ENCODE results near the gene SFTPD. TPM values are rescaled to one million over a fixed set of nuclear protein-coding genes. Genes with fewer than 3 reads are reported as not detected.
A peak's percentile ranks its signal among the peaks of the same experiment; 100 is the strongest.

Gene SFTPD
- total and polyA plus RNA-seq, 3 donors from 2014 or later, result 0.92 to 1.5 (median 0.94) TPM

DNA sequence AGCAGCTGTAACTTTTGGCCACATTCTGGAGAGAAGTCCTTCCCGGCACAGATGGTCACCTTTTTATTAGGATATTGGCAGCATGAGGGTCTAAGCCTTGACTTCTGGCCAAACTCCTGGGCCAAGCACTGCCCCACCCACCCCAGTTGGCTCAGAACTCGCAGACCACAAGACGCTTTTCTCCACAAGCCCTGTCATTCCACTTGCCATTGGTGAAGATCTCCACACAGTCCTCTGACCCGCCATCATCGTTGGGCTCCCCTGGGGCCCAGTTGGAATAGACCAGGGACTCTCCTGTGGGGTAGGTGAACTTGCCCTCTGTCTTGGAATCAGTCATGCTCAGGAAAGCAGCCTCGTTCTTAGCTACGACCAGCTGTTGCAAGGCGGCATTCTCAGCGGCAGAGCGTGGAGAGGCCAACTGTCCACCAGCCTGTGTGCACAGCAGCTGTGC lies 11.2 kb downstream of the SFTPD start:
- Histone ChIP-seq H3K36me3 (ENCODE audit: low read depth, missing control alignments) (no peaks in the 10 kb centered on the region), H3K27me3 (no peaks in the 10 kb centered on the region), H3K4me1 (no peaks in the 10 kb centered on the region), H3K27ac (no peak overlapping the region), H3K9me3 (no peaks in the 10 kb centered on the region), H3K4me3 (no peak overlapping the region)
- WGBS, 2 donors, result 82 to 88% methylated on average over 9 to 10 of the region's 10 CpGs
- DNase-seq, result peak; percentile 9
- TF ChIP-seq, protein P1, sequence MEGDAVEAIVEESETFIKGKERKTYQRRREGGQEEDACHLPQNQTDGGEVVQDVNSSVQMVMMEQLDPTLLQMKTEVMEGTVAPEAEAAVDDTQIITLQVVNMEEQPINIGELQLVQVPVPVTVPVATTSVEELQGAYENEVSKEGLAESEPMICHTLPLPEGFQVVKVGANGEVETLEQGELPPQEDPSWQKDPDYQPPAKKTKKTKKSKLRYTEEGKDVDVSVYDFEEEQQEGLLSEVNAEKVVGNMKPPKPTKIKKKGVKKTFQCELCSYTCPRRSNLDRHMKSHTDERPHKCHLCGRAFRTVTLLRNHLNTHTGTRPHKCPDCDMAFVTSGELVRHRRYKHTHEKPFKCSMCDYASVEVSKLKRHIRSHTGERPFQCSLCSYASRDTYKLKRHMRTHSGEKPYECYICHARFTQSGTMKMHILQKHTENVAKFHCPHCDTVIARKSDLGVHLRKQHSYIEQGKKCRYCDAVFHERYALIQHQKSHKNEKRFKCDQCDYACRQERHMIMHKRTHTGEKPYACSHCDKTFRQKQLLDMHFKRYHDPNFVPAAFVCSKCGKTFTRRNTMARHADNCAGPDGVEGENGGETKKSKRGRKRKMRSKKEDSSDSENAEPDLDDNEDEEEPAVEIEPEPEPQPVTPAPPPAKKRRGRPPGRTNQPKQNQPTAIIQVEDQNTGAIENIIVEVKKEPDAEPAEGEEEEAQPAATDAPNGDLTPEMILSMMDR (IDR thresholded peaks at IDR 0.05), result no peak
- no peak for TF ChIP-seq POLR2A (IDR thresholded peaks at IDR 0.05)
- intact Hi-C loops (cut with DNase I; ENCODE audit: low total_unique reads), result no loop called here

DNA sequence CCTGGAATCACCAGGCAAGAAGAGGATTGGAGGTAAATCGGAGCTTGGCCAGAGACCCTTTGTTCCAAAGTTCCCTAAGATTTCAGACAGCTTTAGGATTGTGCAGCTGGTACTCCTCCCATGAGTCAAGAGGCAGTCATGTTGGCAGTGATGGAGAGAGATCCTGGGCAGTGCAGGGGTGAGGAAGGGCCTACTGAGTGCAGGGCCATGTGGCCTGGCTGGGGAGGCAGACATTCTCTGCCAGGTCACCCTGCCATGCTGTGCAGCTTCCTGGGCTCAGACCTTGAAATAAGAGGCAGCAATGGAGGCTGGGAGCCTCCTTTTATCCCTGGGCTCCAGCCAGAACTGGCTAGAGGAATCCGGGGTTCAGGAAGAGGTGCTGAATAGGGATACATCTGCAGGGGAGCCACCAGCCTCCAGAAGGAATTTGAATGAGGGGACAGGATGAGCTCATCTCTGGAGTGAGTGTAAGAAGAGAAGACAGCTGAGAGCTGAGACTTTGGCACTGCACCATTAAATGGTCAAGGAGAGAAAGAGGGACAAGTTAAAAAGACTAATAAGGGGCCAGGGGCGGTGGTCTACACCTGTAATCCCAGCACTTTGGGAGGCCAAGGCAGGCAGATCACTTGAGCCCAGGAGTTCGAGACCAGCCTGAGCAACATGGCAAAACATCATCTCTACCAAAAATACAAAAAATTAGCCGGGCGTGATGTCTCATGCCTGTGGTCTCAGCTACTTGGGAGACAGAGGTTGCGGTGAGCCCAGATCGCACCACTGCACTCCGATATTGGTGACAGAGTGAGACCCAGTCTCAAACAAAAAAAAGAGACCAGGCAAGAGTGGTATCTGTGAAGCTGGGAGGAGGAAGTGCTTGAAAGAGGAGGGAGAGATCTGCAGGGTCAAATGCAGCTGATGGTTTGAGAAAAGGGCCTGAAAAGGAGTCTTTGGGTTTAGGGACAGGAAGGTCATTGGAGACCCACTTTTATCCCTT lies 12.0 kb downstream of the SFTPD start:
- peak; percentile 2 for DNase-seq

DNA sequence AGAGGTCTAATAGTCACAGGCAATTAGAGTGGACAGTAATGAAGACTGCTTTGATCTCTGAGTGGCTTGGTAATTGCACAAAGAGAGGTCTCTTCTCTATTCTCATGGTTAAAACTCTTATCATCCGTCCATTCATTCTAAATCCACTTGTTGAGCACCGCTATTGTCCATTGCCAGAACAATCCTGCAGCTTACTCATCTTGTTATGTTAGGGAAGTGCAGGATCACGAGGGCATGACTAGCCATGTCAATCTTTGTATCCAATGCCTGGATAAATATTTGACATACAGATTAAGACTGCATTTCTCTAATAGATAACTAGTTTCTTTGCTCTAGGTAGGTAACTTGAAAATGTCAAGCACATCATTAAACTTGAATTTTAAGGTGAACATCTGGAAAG lies 14.9 kb downstream of the SFTPD start:
- Histone ChIP-seq H3K4me3 (no peak overlapping the region), H3K4me1 (no peaks in the 10 kb centered on the region), H3K27ac (no peak overlapping the region), H3K27me3 (no peaks in the 10 kb centered on the region), H3K9me3 (no peaks in the 10 kb centered on the region), H3K36me3 (ENCODE audit: low read depth, missing control alignments) (no peaks in the 10 kb centered on the region)
- intact Hi-C loops (cut with DNase I; ENCODE audit: low total_unique reads), result no loop called here
- DNase-seq, result no peak
- WGBS, 2 donors, result 84 to 96% methylated on average over 3 of the region's 3 CpGs
- TF ChIP-seq, protein P1 (IDR thresholded peaks at IDR 0.05), result no peak
- no peak for TF ChIP-seq POLR2A (IDR thresholded peaks at IDR 0.05)

More for the DNA sequence above, 12.0 kb downstream of the SFTPD start:
- no peaks in the 10 kb centered on the region for H3K27me3 ChIP-seq
- H3K27ac ChIP-seq, result no peak overlapping the region
- intact Hi-C loops (cut with DNase I; ENCODE audit: low total_unique reads), result no loop called here
- no peaks in the 10 kb centered on the region for H3K4me1 ChIP-seq
- no peaks in the 10 kb centered on the region for H3K9me3 ChIP-seq
- TF ChIP-seq, protein P1 (IDR thresholded peaks at IDR 0.05), result no peak
- TF ChIP-seq POLR2A (IDR thresholded peaks at IDR 0.05), result no peak
- 84 to 90% methylated on average over 8 to 9 of the region's 9 CpGs for WGBS, 2 donors
- no peak overlapping the region for H3K4me3 ChIP-seq
- H3K36me3 ChIP-seq (ENCODE audit: low read depth, missing control alignments), result no peaks in the 10 kb centered on the region

DNA sequence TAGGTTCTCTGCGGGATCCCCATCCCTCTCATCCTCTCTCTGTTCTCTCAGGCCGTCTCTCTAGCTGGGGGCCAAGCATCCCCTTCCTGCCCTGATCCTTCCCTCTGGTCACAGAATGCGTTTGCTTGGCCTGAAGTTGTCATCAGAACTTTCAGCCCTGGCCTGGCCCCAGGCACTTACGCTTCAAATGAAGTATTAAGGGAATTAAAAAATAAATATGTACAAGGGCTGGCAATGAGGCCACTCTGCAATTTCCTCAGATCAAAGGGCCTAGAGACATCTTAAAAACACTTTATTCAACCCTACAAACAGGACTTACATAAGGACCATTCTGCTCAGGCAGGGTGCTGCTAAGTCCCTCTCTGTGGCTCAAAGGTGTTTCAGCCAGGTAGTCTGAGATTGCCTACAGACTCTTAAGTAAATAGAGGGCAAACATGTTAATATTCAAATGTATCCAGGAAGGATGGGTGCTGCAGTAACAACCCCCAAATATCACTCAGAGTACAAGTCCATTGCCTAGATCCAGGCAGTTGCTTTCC lies 16.0 kb downstream of the SFTPD start:
- no peaks in the 10 kb centered on the region for H3K27me3 ChIP-seq
- no peaks in the 10 kb centered on the region for H3K9me3 ChIP-seq
- TF ChIP-seq POLR2A (IDR thresholded peaks at IDR 0.05), result no peak
- H3K27ac ChIP-seq, result no peak overlapping the region
- intact Hi-C loops (cut with DNase I; ENCODE audit: low total_unique reads), result no loop called here
- no peaks in the 10 kb centered on the region for H3K4me1 ChIP-seq
- no peak for DNase-seq
- H3K36me3 ChIP-seq (ENCODE audit: low read depth, missing control alignments), result no peaks in the 10 kb centered on the region
- H3K4me3 ChIP-seq, result no peak overlapping the region
- 90 to 94% methylated on average over 4 of the region's 4 CpGs for WGBS, 2 donors

DNA sequence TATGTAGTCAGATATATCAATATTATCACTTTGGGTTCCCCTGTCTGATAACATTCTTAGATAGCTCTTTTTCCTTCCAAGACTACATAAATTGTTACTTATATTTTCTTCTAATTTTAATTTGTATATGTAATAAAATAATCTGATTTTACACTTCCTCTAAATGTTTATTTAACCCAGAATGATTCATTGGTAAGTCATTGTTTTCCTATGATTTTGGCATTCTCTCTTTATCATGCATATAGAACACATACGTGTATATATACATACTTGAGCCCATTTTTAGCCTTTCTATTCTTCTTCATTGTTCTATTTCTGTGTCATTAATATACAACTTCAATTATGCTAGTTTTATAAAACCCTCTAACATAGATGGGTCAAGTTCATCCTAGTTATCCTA lies 16.6 kb downstream of the SFTPD start:
- Histone ChIP-seq H3K36me3 (ENCODE audit: low read depth, missing control alignments) (no peaks in the 10 kb centered on the region), H3K4me1 (no peaks in the 10 kb centered on the region), H3K9me3 (no peaks in the 10 kb centered on the region), H3K4me3 (no peak overlapping the region), H3K27me3 (no peaks in the 10 kb centered on the region), H3K27ac (no peak overlapping the region)
- TF ChIP-seq POLR2A (IDR thresholded peaks at IDR 0.05), result no peak
- TF ChIP-seq, protein P1 (IDR thresholded peaks at IDR 0.05), result no peak
- no peak for DNase-seq
- 88 to 90% methylated on average over 1 of the region's 1 CpG for WGBS, 2 donors
- intact Hi-C loops (cut with DNase I; ENCODE audit: low total_unique reads), result no loop called here
